Endodermal cell (in vitro differentiated cells): ENCODE data around the gene DCLK1. TPM values are rescaled to one million over a fixed set of nuclear protein-coding genes. Genes with fewer than 3 reads are reported as not detected.
A peak's percentile ranks its signal among the peaks of the same experiment; 100 is the strongest.

Experiments
- DNase-seq: peaks from one replicate; pipeline ENCODE4 v3.0.0-alpha.2; 2017
- H3K27ac ChIP-seq: 2 replicates; pipeline ENCODE4 v1.5.1; 2013; ENCODE audit warnings: mild to moderate bottlenecking, low read depth, low read length, moderate library complexity
- H3K27me3 ChIP-seq: 2 replicates; pipeline ENCODE4 v1.6.1; 2013; ENCODE audit warnings: mild to moderate bottlenecking, low read length, moderate library complexity; ENCODE audit not compliant: insufficient read depth, control insufficient read depth, poor library complexity, severe bottlenecking
- H3K36me3 ChIP-seq: 2 replicates; pipeline ENCODE4 v1.7.0; 2013; ENCODE audit warnings: mild to moderate bottlenecking, low read length, moderate library complexity; ENCODE audit not compliant: control insufficient read depth, insufficient read depth
- H3K4me1 ChIP-seq: one replicate; pipeline ENCODE4 v1.7.0; 2013; ENCODE audit warnings: low read length; ENCODE audit not compliant: control insufficient read depth, insufficient read depth
- H3K4me3 ChIP-seq: 2 replicates; pipeline ENCODE4 v1.5.1; 2013; ENCODE audit warnings: mild to moderate bottlenecking, low read length, moderate library complexity
- H3K9ac ChIP-seq: 2 replicates; pipeline ENCODE4 v1.6.1; 2013; ENCODE audit warnings: mild to moderate bottlenecking, low read length, moderate library complexity; ENCODE audit not compliant: poor library complexity, severe bottlenecking; ENCODE audit errors: extremely low read depth
- H3K9me3 ChIP-seq: 2 replicates; pipeline ENCODE4 v1.6.1; 2013; ENCODE audit warnings: mild to moderate bottlenecking, low read length, moderate library complexity; ENCODE audit not compliant: control insufficient read depth
- H3K27ac Mint-ChIP-seq: 2 replicates; pipeline ENCODE4 v1.8.0; 2020; ENCODE audit warnings: mixed read lengths
- H3K27me3 Mint-ChIP-seq: 2 replicates; pipeline ENCODE4 v1.8.0; 2021; ENCODE audit warnings: mild to moderate bottlenecking, mixed read lengths; ENCODE audit not compliant: insufficient read depth
- H3K36me3 Mint-ChIP-seq: 2 replicates; pipeline ENCODE4 v1.8.0; 2020; ENCODE audit warnings: low read depth, mixed read lengths
- H3K4me1 Mint-ChIP-seq: 2 replicates; pipeline ENCODE4 v1.8.0; 2020; ENCODE audit warnings: mixed read lengths
- H3K4me3 Mint-ChIP-seq: 2 replicates; pipeline ENCODE4 v1.8.0; 2020; ENCODE audit warnings: mild to moderate bottlenecking, moderate library complexity, mixed read lengths
- H3K9me3 Mint-ChIP-seq: 2 replicates; pipeline ENCODE4 v1.8.0; 2020; ENCODE audit warnings: mild to moderate bottlenecking, mixed read lengths
- CTCF ChIP-seq: fragments of 200-600 bp; sonication (generic); conservative IDR thresholded peaks from 2 replicates; pipeline ENCODE4 v1.5.0; 2021; ENCODE audit warnings: antibody characterized with exemption, mild to moderate bottlenecking
- WGBS, 2 experiments: methylation state at CpG; one replicate each; pipeline versions ENCODE4 v1.1.5 to v1.1.7; 2013; ENCODE audit warnings: missing lambda C conversion rate in 2 of 2, mixed read lengths in 1 of 2; ENCODE audit not compliant: insufficient coverage in 1 of 2, insufficient read length in 1 of 2; 5-methylcytosine and 5-hydroxymethylcytosine counted together
- total RNA-seq, 2 donors: library from RNA; stranded (reverse); fragmentation: NEBNext Ultra II Directional in 1 of 2; extraction: Animal tissue kit (Norgen Biotek cat#: 25700) in 1 of 2; gene quantifications; 2 replicates in 1 of 2; 3 replicates in 1 of 2; pipeline ENCODE4 v1.2.1, GENCODE V29; 2021

DCLK1 gene
- total RNA-seq, 2 donors from 2014 or later = 3.0 to 32.8 TPM

GRCh38 chr13:35872369-35872768, 258.8 kb downstream of the DCLK1 start:
- no peak overlapping the region for H3K27ac Mint-ChIP-seq
- 89% methylated on average over 2 of the region's 2 CpGs; no CpG with 5 or more reads in 1 of the 2 experiments for WGBS, 2 experiments
- H3K36me3 ChIP-seq = no peaks in the 10 kb centered on the region
- no peaks in the 10 kb centered on the region for H3K9me3 ChIP-seq
- H3K4me1 Mint-ChIP-seq = no peaks in the 10 kb centered on the region
- H3K4me1 ChIP-seq = no peaks in the 10 kb centered on the region
- no peak for TF ChIP-seq CTCF
- no peak overlapping the region for H3K27ac ChIP-seq
- DNase-seq = no peak
- H3K4me3 Mint-ChIP-seq = no peak overlapping the region
- no peaks in the 10 kb centered on the region for H3K36me3 Mint-ChIP-seq
- no peaks in the 10 kb centered on the region for H3K27me3 ChIP-seq
- no peak overlapping the region for H3K9ac ChIP-seq
- no peaks in the 10 kb centered on the region for H3K27me3 Mint-ChIP-seq
- H3K9me3 Mint-ChIP-seq = no peaks in the 10 kb centered on the region
- H3K4me3 ChIP-seq = no peak overlapping the region

- H3K9me3 Mint-ChIP-seq = no peaks in the 10 kb centered on the region
- Histone ChIP-seq H3K4me3 (no peak overlapping the region), H3K4me1 (no peaks in the 10 kb centered on the region), H3K27ac (no peak overlapping the region), H3K36me3 (no peaks in the 10 kb centered on the region), H3K9me3 (no peaks in the 10 kb centered on the region), H3K9ac (no peak overlapping the region), H3K27me3 (no peaks in the 10 kb centered on the region)
- 94% methylated on average over 2 of the region's 2 CpGs; no CpG with 5 or more reads in 1 of the 2 experiments for WGBS, 2 experiments
- no peak for DNase-seq
- H3K27ac Mint-ChIP-seq = no peak overlapping the region
- H3K4me3 Mint-ChIP-seq = no peak overlapping the region
- no peak for TF ChIP-seq CTCF
- H3K4me1 Mint-ChIP-seq = no peaks in the 10 kb centered on the region
- H3K36me3 Mint-ChIP-seq = no peaks in the 10 kb centered on the region
- H3K27me3 Mint-ChIP-seq = no peaks in the 10 kb centered on the region
These were observed 259.6 kb downstream of the DCLK1 start for GRCh38 chr13:35871561-35871960.

- Histone ChIP-seq H3K4me1 (no peaks in the 10 kb centered on the region), H3K36me3 (no peaks in the 10 kb centered on the region), H3K9ac (no peak overlapping the region), H3K4me3 (no peak overlapping the region), H3K9me3 (no peaks in the 10 kb centered on the region), H3K27ac (no peak overlapping the region), H3K27me3 (no peaks in the 10 kb centered on the region)
- H3K9me3 Mint-ChIP-seq = no peaks in the 10 kb centered on the region
- peak; percentile 65 for DNase-seq
- 80 to 91% methylated on average over 3 of the region's 3 CpGs for WGBS, 2 experiments
- no peak overlapping the region for H3K27ac Mint-ChIP-seq
- no peaks in the 10 kb centered on the region for H3K4me1 Mint-ChIP-seq
- no peaks in the 10 kb centered on the region for H3K36me3 Mint-ChIP-seq
- TF ChIP-seq CTCF = no peak
- H3K4me3 Mint-ChIP-seq = no peak overlapping the region
- H3K27me3 Mint-ChIP-seq = no peaks in the 10 kb centered on the region
These were observed 264.4 kb downstream of the DCLK1 start for GRCh38 chr13:35866801-35867200.
